SK-N-MC (cell line): Measurements from ENCODE around the gene DHX15.

Experiments
- DNase-seq: peaks from one replicate; pipeline ENCODE4 v3.0.0-alpha.2; 2011; ENCODE audit warnings: low read depth, low spot score
- H3K27ac ChIP-seq: fragments of 200-600 bp; sonication (generic); 2 replicates; pipeline ENCODE4 v1.5.1; 2016; ENCODE audit warnings: mixed run types
- H3K36me3 ChIP-seq: fragments of 200-600 bp; sonication (generic); 2 replicates; pipeline ENCODE4 v1.6.1; 2017; ENCODE audit warnings: antibody characterized with exemption, low read length, mixed read lengths; ENCODE audit not compliant: insufficient read depth
- H3K4me3 ChIP-seq: fragments of 200-600 bp; sonication (generic); 2 replicates; pipeline ENCODE4 v1.5.1; 2016
- H3K9ac ChIP-seq: fragments of 200-600 bp; sonication (generic); 2 replicates; pipeline ENCODE4 v1.8.0; 2017; ENCODE audit warnings: mixed run types, mixed read lengths; ENCODE audit not compliant: insufficient read length
- H3K9me3 ChIP-seq: fragments of 200-600 bp; sonication (generic); 2 replicates; pipeline ENCODE4 v1.6.1; 2017; ENCODE audit warnings: low read depth, mild to moderate bottlenecking, antibody characterized with exemption, low read length, moderate library complexity, mixed read lengths
- EZH2 ChIP-seq: fragments of 200-600 bp; sonication (generic); IDR thresholded peaks from one replicate; pipeline ENCODE4 v1.6.1; 2017; ENCODE audit warnings: antibody characterized with exemption
- FOXP2 ChIP-seq: optimal IDR thresholded peaks from 2 replicates; pipeline ENCODE3; 2011; ENCODE audit warnings: mild to moderate bottlenecking, moderate library complexity; ENCODE audit not compliant: insufficient read depth; ENCODE audit errors: extremely low read length, control extremely low read depth
- POLR2AphosphoS5 ChIP-seq: IDR thresholded peaks from 2 replicates; pipeline ENCODE4 v1.6.1; 2012; ENCODE audit warnings: mild to moderate bottlenecking, low read depth, low read length, borderline replicate concordance

Gene DHX15

DNA sequence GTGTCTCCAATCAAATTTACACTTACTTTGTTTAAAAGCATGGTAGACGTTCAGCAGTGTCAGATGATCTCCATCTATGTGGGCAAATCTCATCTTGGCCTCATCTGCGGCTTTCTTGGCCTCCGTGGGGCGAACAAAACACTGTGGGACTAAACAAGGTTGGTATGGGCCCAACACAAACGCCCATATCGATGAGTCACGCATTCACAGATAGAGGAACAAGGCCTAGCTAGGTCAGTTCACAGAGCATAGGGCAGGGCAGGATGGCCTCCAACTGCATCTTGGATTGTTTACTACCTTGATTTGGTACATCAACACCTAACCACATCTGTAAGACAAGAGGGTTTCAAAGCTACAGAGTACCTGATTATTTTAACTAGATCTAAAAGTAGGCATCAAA lies 47.3 kb downstream of the DHX15 start:
- Histone ChIP-seq H3K36me3 (peaks cover 94% of the 10 kb centered on the region), H3K9me3 (no peaks in the 10 kb centered on the region), H3K27ac (no peak overlapping the region), H3K9ac (no peak overlapping the region), H3K4me3 (no peak overlapping the region)
- no peak for DNase-seq
- TF ChIP-seq EZH2 (no peak), FOXP2 (no peak), POLR2AphosphoS5 (no peak)

DNA sequence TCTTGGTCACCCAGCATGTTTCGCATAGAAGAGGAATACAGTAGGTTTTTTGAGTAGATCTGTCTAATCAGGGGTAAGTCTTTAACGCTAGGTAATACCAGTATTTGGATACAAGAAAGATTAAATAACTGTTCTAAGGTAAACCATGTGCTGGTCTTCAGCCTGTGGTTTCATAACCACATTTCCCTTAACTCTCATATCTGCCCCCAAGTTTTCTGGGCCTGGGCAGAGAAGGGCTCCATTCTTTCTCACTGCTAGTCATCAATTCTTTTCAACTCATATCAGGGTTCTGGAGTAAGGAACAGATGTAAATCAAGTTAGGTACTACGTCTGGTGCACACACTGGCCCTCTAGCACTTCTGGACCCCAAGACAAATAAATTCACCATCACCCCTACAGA lies 49.0 kb downstream of the DHX15 start:
- Histone ChIP-seq H3K36me3 (peaks cover 89% of the 10 kb centered on the region), H3K4me3 (no peak overlapping the region), H3K9ac (no peak overlapping the region), H3K27ac (no peak overlapping the region), H3K9me3 (no peaks in the 10 kb centered on the region)
- TF ChIP-seq FOXP2, result no peak
- no peak for TF ChIP-seq POLR2AphosphoS5
- TF ChIP-seq EZH2, result no peak
- DNase-seq, result no peak

- no peak for DNase-seq
- Histone ChIP-seq H3K9ac (no peak overlapping the region), H3K27ac (no peak overlapping the region), H3K4me3 (no peak overlapping the region), H3K9me3 (no peaks in the 10 kb centered on the region), H3K36me3 (peaks cover 80% of the 10 kb centered on the region)
- TF ChIP-seq POLR2AphosphoS5 (no peak), EZH2 (no peak), FOXP2 (no peak)
Measured at GRCh38 chr4:24533364-24533763, 51.0 kb downstream of the DHX15 start.

- TF ChIP-seq POLR2AphosphoS5, result no peak
- no peak for TF ChIP-seq EZH2
- TF ChIP-seq FOXP2, result no peak
- DNase-seq, result no peak
- no peak overlapping the region for H3K9ac ChIP-seq
- peaks cover 82% of the 10 kb centered on the region for H3K36me3 ChIP-seq
- no peak overlapping the region for H3K4me3 ChIP-seq
- no peaks in the 10 kb centered on the region for H3K9me3 ChIP-seq
- no peak overlapping the region for H3K27ac ChIP-seq
Measured at GRCh38 chr4:24529555-24529954, 54.8 kb downstream of the DHX15 start.

DNA sequence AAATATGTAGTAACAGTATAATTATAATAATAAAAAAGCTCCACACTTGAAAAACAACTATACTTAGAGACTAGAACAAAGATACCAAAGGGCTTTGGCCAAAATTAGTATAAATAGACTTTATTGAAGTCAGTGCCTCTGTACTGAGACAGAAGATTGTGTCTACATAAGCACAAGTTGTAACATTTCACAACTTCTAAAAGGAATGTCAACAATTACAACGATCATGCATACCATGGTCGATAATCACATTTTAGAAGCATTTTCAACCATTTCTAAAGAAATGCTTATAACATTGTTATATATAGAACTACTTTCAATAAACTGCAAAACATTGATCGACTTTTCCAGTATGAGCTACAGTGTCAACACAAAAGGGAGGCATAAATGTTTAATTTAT lies 57.0 kb downstream of the DHX15 start:
- Histone ChIP-seq H3K9me3 (no peaks in the 10 kb centered on the region), H3K9ac (no peak overlapping the region), H3K36me3 (peaks cover 74% of the 10 kb centered on the region), H3K4me3 (no peak overlapping the region), H3K27ac (no peak overlapping the region)
- TF ChIP-seq FOXP2, result no peak
- TF ChIP-seq POLR2AphosphoS5, result no peak
- no peak for TF ChIP-seq EZH2
- DNase-seq, result no peak

- no peak for DNase-seq
- Histone ChIP-seq H3K36me3 (peaks cover 35% of the 10 kb centered on the region), H3K9me3 (no peaks in the 10 kb centered on the region), H3K4me3 (no peak overlapping the region), H3K9ac (no peak overlapping the region), H3K27ac (no peak overlapping the region)
- no peak for TF ChIP-seq EZH2
- TF ChIP-seq FOXP2, result no peak
- TF ChIP-seq POLR2AphosphoS5, result no peak
Measured at GRCh38 chr4:24521544-24521943, 62.8 kb downstream of the DHX15 start.

DNA sequence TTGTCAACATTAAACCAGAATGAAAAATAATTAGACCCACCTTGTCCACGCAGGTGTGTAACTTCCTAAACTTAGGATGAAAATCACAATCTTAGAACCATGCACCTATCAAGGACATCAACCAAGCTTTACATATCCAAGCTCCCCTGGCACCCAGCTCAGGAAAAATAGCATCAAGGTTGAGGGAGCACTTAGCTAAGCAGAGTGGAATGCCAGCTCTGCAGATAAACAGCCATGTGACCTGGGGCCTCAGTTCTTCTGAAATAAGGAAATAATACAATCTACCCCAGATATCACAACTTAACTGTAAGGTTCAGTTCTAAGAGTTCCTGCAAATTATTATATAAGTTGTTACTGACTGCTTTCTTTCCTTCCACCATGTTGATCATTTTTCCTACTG lies 64.7 kb downstream of the DHX15 start:
- TF ChIP-seq POLR2AphosphoS5 (no peak), FOXP2 (no peak), EZH2 (no peak)
- Histone ChIP-seq H3K9ac (no peak overlapping the region), H3K9me3 (no peaks in the 10 kb centered on the region), H3K27ac (no peak overlapping the region), H3K36me3 (peaks cover 18% of the 10 kb centered on the region), H3K4me3 (no peak overlapping the region)
- no peak for DNase-seq

- no peak for DNase-seq
- H3K4me3 ChIP-seq, result no peak overlapping the region
- no peaks in the 10 kb centered on the region for H3K9me3 ChIP-seq
- no peak for TF ChIP-seq EZH2
- TF ChIP-seq POLR2AphosphoS5, result no peak
- no peak for TF ChIP-seq FOXP2
- no peak overlapping the region for H3K9ac ChIP-seq
- peaks cover 6% of the 10 kb centered on the region; the same call in 1 of the 2 replicates for H3K36me3 ChIP-seq
- H3K27ac ChIP-seq, result no peak overlapping the region
Measured at GRCh38 chr4:24517676-24518075, 66.7 kb downstream of the DHX15 start.

DNA sequence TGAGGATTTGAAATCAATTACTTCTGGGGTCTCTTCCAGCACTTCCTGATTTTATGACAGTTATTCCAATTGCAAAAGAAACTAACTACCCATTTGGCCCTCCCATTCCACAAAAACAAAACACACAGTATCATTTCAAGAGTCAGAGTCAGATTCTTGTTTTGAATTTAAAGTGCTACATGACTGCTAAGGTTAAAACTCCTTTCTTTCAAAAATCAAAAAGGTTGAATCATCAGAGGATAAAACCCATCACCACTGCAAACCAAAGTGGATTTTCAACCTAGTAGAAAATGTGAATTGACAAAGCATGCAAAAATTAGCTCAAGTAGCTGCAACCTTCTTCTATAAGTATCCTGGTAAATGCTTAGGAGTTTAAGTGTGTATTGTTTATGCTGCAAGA lies 67.4 kb downstream of the DHX15 start:
- no peak overlapping the region for H3K4me3 ChIP-seq
- no peak overlapping the region for H3K9ac ChIP-seq
- no peaks in the 10 kb centered on the region for H3K9me3 ChIP-seq
- TF ChIP-seq EZH2 (no peak), POLR2AphosphoS5 (no peak), FOXP2 (no peak)
- no peak for DNase-seq
- H3K36me3 ChIP-seq, result peaks cover 5% of the 10 kb centered on the region; the same call in 1 of the 2 replicates
- H3K27ac ChIP-seq, result no peak overlapping the region
